Immature natural killer cell (primary cell): ENCODE measurements around the gene CEP290. TPM values are rescaled to one million over a fixed set of nuclear protein-coding genes. Genes with fewer than 3 reads are reported as not detected.
A peak's percentile ranks its signal among the peaks of the same experiment; 100 is the strongest.
"Not testable (repeated sequence)": the region's sequence is repeated elsewhere in the genome, so short reads cannot be mapped to it uniquely, and the experiment has no call there.

Source experiments
- DNase-seq, 3 donors: peaks; one replicate each; pipeline ENCODE4 v3.0.0; 2022; ENCODE audit warnings: mixed read lengths in 1 of 3
- H3K27ac Mint-ChIP-seq, 6 donors: one replicate each; pipeline ENCODE4 v1.8.0; 2020; ENCODE audit warnings: mixed read lengths in 6 of 6, mild to moderate bottlenecking in 5 of 6, inconsistent platforms in 4 of 6, moderate library complexity in 3 of 6
- H3K27me3 Mint-ChIP-seq, 3 donors: one replicate each; pipeline ENCODE4 v1.8.0; 2020 to 2021; ENCODE audit warnings: low read depth in 3 of 3, mild to moderate bottlenecking in 3 of 3, mixed read lengths in 3 of 3, moderate library complexity in 3 of 3, inconsistent platforms in 1 of 3
- H3K36me3 Mint-ChIP-seq, 3 donors: one replicate each; pipeline ENCODE4 v1.8.0; 2020; ENCODE audit warnings: mixed read lengths in 3 of 3, inconsistent platforms in 2 of 3, mild to moderate bottlenecking in 2 of 3
- H3K4me1 Mint-ChIP-seq, 2 donors: one replicate each; pipeline ENCODE4 v1.8.0; 2020; ENCODE audit warnings: inconsistent platforms in 2 of 2, mild to moderate bottlenecking in 2 of 2, mixed read lengths in 2 of 2, moderate library complexity in 1 of 2
- H3K4me3 Mint-ChIP-seq, 5 donors: one replicate each; pipeline ENCODE4 v1.8.0; 2020; ENCODE audit warnings: mild to moderate bottlenecking in 5 of 5, mixed read lengths in 5 of 5, inconsistent platforms in 3 of 5, moderate library complexity in 3 of 5
- H3K9me3 Mint-ChIP-seq, 6 donors: one replicate each; pipeline ENCODE4 v1.8.0; 2020; ENCODE audit warnings: mild to moderate bottlenecking in 6 of 6, mixed read lengths in 6 of 6, inconsistent platforms in 4 of 6, moderate library complexity in 3 of 6
- polyA plus RNA-seq, 3 donors: library from polyadenylated mRNA; unstranded; fragments of 300-500 nt; fragmentation: Illumina TruSeq; gene quantifications; one replicate each; pipeline ENCODE4 v1.2.3, GENCODE V29; 2021

Gene CEP290
- polyA plus RNA-seq, 3 donors from 2014 or later, result 2.9 to 7.0 (median 4.0) TPM

- no peaks in the 10 kb centered on the region for H3K4me1 Mint-ChIP-seq
- H3K27ac Mint-ChIP-seq, result no peak overlapping the region
- no peaks in the 10 kb centered on the region for H3K9me3 Mint-ChIP-seq
- H3K36me3 Mint-ChIP-seq, result peaks cover 14 to 43% (median 27%) of the 10 kb centered on the region in 3 donors
- no peaks in the 10 kb centered on the region for H3K27me3 Mint-ChIP-seq
- no peak overlapping the region for H3K4me3 Mint-ChIP-seq
- no peak for DNase-seq
Measured at GRCh38 chr12:88056571-88056970, 85.3 kb downstream of the CEP290 start.

- no peaks in the 10 kb centered on the region for H3K27me3 Mint-ChIP-seq
- no peak overlapping the region for H3K27ac Mint-ChIP-seq
- H3K4me1 Mint-ChIP-seq, result no peaks in the 10 kb centered on the region
- DNase-seq, result no peak
- H3K36me3 Mint-ChIP-seq, result peaks cover 14 to 37% (median 17%) of the 10 kb centered on the region in 3 donors
- H3K4me3 Mint-ChIP-seq, result no peak overlapping the region
- no peaks in the 10 kb centered on the region for H3K9me3 Mint-ChIP-seq
Measured at GRCh38 chr12:88052686-88053085, 89.2 kb downstream of the CEP290 start.

- peaks cover 3 to 15% of the 10 kb centered on the region in 2 donors for H3K4me1 Mint-ChIP-seq
- no peaks in the 10 kb centered on the region for H3K27me3 Mint-ChIP-seq
- H3K36me3 Mint-ChIP-seq, result peaks cover 11 to 35% (median 31%) of the 10 kb centered on the region in 3 donors
- no peak overlapping the region for H3K27ac Mint-ChIP-seq
- H3K9me3 Mint-ChIP-seq, result no peaks in the 10 kb centered on the region
- H3K4me3 Mint-ChIP-seq, result no peak overlapping the region
- DNase-seq, result no peak
Measured at GRCh38 chr12:88044035-88044434, 97.9 kb downstream of the CEP290 start.

- Mint-ChIP-seq H3K9me3 (no peaks in the 10 kb centered on the region), H3K36me3 (no peaks in the 10 kb centered on the region), H3K27me3 (peaks cover 0 to 9% (median 0%) of the 10 kb centered on the region in 3 donors), H3K4me1 (peaks cover 27 to 64% of the 10 kb centered on the region in 2 donors), H3K27ac (no peak overlapping the region), H3K4me3 (no peak overlapping the region)
- no peak for DNase-seq
Measured at GRCh38 chr12:88037770-88038169, 104.1 kb downstream of the CEP290 start.

GRCh38 chr12:88036353-88036965 lies 105.4 kb downstream of the CEP290 start:
- H3K27ac Mint-ChIP-seq, result peak overlapping the region in 5 of 6 donors; percentile 50 to 92 (median 88)
- H3K36me3 Mint-ChIP-seq, result no peaks in the 10 kb centered on the region
- peaks cover 0 to 9% (median 0%) of the 10 kb centered on the region in 3 donors for H3K27me3 Mint-ChIP-seq
- DNase-seq, result no peak
- peak overlapping the region; percentile 94 to 96 (median 95) for H3K4me3 Mint-ChIP-seq
- H3K4me1 Mint-ChIP-seq, result peaks cover 27 to 58% of the 10 kb centered on the region in 2 donors
- no peaks in the 10 kb centered on the region for H3K9me3 Mint-ChIP-seq

GRCh38 chr12:88035907-88036289 lies 106.0 kb downstream of the CEP290 start:
- no peak for DNase-seq
- peaks cover 0 to 9% (median 0%) of the 10 kb centered on the region in 3 donors for H3K27me3 Mint-ChIP-seq
- no peaks in the 10 kb centered on the region for H3K36me3 Mint-ChIP-seq
- H3K27ac Mint-ChIP-seq, result peak overlapping the region; percentile 50 to 92 (median 88)
- peak overlapping the region; percentile 94 to 96 (median 95) for H3K4me3 Mint-ChIP-seq
- H3K4me1 Mint-ChIP-seq, result peaks cover 27 to 58% of the 10 kb centered on the region in 2 donors
- H3K9me3 Mint-ChIP-seq, result no peaks in the 10 kb centered on the region

GRCh38 chr12:88035271-88035906 lies 106.5 kb downstream of the CEP290 start:
- H3K36me3 Mint-ChIP-seq, result no peaks in the 10 kb centered on the region
- peaks cover 0 to 9% (median 0%) of the 10 kb centered on the region in 3 donors for H3K27me3 Mint-ChIP-seq
- peak overlapping the region; percentile 94 to 96 (median 95) for H3K4me3 Mint-ChIP-seq
- peaks cover 27 to 58% of the 10 kb centered on the region in 2 donors for H3K4me1 Mint-ChIP-seq
- peak; percentile 81 to 84 (median 82) for DNase-seq
- no peaks in the 10 kb centered on the region for H3K9me3 Mint-ChIP-seq
- peak overlapping the region; percentile 73 to 92 (median 89) for H3K27ac Mint-ChIP-seq

GRCh38 chr12:88031161-88031560 lies 110.7 kb downstream of the CEP290 start:
- H3K36me3 Mint-ChIP-seq, H3K27me3 Mint-ChIP-seq, H3K27ac Mint-ChIP-seq, H3K9me3 Mint-ChIP-seq, DNase-seq, H3K4me3 Mint-ChIP-seq: not testable (repeated sequence)
- peaks cover 12 to 24% of the 10 kb centered on the region in 2 donors for H3K4me1 Mint-ChIP-seq

- Mint-ChIP-seq H3K27ac (no peak within 1 kb of the TSS), H3K27me3 (peaks cover 0 to 3% (median 0%) of the 10 kb centered on the region in 3 donors), H3K36me3 (no peaks in the 10 kb centered on the region), H3K9me3 (no peaks in the 10 kb centered on the region), H3K4me3 (no peak within 1 kb of the TSS), H3K4me1 (peaks cover 0 to 4% of the 10 kb centered on the region in 2 donors)
- no peak for DNase-seq
Measured at GRCh38 chr12:88029093-88029665, 112.7 kb downstream of the CEP290 start, which contains the start of gene C12orf50. TSS of gene C12orf50 (minus strand) at chr12:88029401. CDS start at chr12:88026962, 2,439 bp downstream.

GRCh38 chr12:88026196-88026595 lies 115.7 kb downstream of the CEP290 start:
- peaks cover 2 to 3% (median 2%) of the 10 kb centered on the region in 3 donors for H3K27me3 Mint-ChIP-seq
- no peak overlapping the region for H3K4me3 Mint-ChIP-seq
- H3K9me3 Mint-ChIP-seq, result no peaks in the 10 kb centered on the region
- no peaks in the 10 kb centered on the region for H3K36me3 Mint-ChIP-seq
- DNase-seq, result no peak
- H3K27ac Mint-ChIP-seq, result no peak overlapping the region
- no peaks in the 10 kb centered on the region for H3K4me1 Mint-ChIP-seq

GRCh38 chr12:88017964-88018363 lies 123.9 kb downstream of the CEP290 start:
- Mint-ChIP-seq H3K36me3 (peaks cover 0 to 7% (median 3%) of the 10 kb centered on the region in 3 donors), H3K4me1 (no peaks in the 10 kb centered on the region), H3K27ac (no peak overlapping the region), H3K4me3 (no peak overlapping the region), H3K27me3 (peaks cover 3 to 14% (median 5%) of the 10 kb centered on the region in 3 donors), H3K9me3 (peaks cover 0 to 18% (median 4%) of the 10 kb centered on the region in 6 donors)
- DNase-seq, result no peak

- no peaks in the 10 kb centered on the region for H3K4me1 Mint-ChIP-seq
- H3K4me3 Mint-ChIP-seq, result no peak overlapping the region
- no peak overlapping the region for H3K27ac Mint-ChIP-seq
- peaks cover 0 to 4% (median 3%) of the 10 kb centered on the region in 3 donors for H3K36me3 Mint-ChIP-seq
- DNase-seq, result no peak
- peaks cover 1 to 16% (median 3%) of the 10 kb centered on the region in 3 donors for H3K27me3 Mint-ChIP-seq
- peaks cover 0 to 18% (median 4%) of the 10 kb centered on the region in 6 donors for H3K9me3 Mint-ChIP-seq
Measured at GRCh38 chr12:88015825-88016224, 126.1 kb downstream of the CEP290 start.

- no peak overlapping the region for H3K27ac Mint-ChIP-seq
- DNase-seq, result no peak
- H3K4me3 Mint-ChIP-seq, result no peak overlapping the region
- no peaks in the 10 kb centered on the region for H3K4me1 Mint-ChIP-seq
- H3K27me3 Mint-ChIP-seq, result peaks cover 0 to 2% (median 0%) of the 10 kb centered on the region in 3 donors
- peaks cover 0 to 1% (median 0%) of the 10 kb centered on the region in 6 donors for H3K9me3 Mint-ChIP-seq
- no peaks in the 10 kb centered on the region for H3K36me3 Mint-ChIP-seq
Measured at GRCh38 chr12:88011755-88012154, 130.1 kb downstream of the CEP290 start.

- Mint-ChIP-seq H3K27me3 (peaks cover 0 to 7% (median 0%) of the 10 kb centered on the region in 3 donors), H3K27ac (no peak overlapping the region), H3K9me3 (peaks cover 0 to 15% (median 3%) of the 10 kb centered on the region in 6 donors), H3K36me3 (no peaks in the 10 kb centered on the region), H3K4me3 (no peak overlapping the region), H3K4me1 (no peaks in the 10 kb centered on the region)
- no peak for DNase-seq
Measured at GRCh38 chr12:88006351-88006750, 135.5 kb downstream of the CEP290 start.
